IMR-90 (cell line): ENCODE measurements around the gene TRAPPC8. TPM values are rescaled to one million over a fixed set of nuclear protein-coding genes. Genes with fewer than 3 reads are reported as not detected.
"Not testable (repeated sequence)": the region's sequence is repeated elsewhere in the genome, so short reads cannot be mapped to it uniquely, and the experiment has no call there.

Experiments
- ATAC-seq: fragments of 200-7000 bp; cut with Tn5 transposase; 2 replicates; pipeline ENCODE4 v1.9.1; 2020; ENCODE audit warnings: low read depth, mild to moderate bottlenecking, moderate library complexity
- BruUV-seq: library from RNA; stranded (reverse); fragments of 400-500 nt; replicated peaks from 2 replicates; lab custom pipeline; 2021; lab: Mats Ljungman, UMichigan
- CTCF ChIA-PET: fragments of 300-600 bp; formaldehyde crosslinking; extraction: SDS; loops from one replicate; lab custom pipeline; 2021; ENCODE audit warnings: antibody characterized with exemption; lab: Yijun Ruan, JAX
- POLR2A ChIA-PET: fragments of 300-600 bp; sonication (Branson Sonifier 250); formaldehyde crosslinking; loops from one replicate; lab custom pipeline; 2022; ENCODE audit warnings: antibody characterized with exemption; ENCODE audit not compliant: unreplicated experiment; lab: Charles Lee
- DNase-seq: peaks from one replicate; pipeline ENCODE4 v3.0.0; 2013
- H2AFZ ChIP-seq: replicated peaks from 2 replicates; pipeline ENCODE3; 2013; ENCODE audit warnings: low read length, mild to moderate bottlenecking; ENCODE audit not compliant: poor library complexity
- H2AK5ac ChIP-seq: 2 replicates; pipeline ENCODE4 v1.6.1; 2013; ENCODE audit warnings: low read depth, low read length, inconsistent platforms
- H2AK9ac ChIP-seq: replicated peaks from 2 replicates; pipeline ENCODE3; 2013; ENCODE audit warnings: mild to moderate bottlenecking, low read depth, low read length, moderate library complexity; ENCODE audit not compliant: poor library complexity
- H2BK120ac ChIP-seq: 2 replicates; pipeline ENCODE4 v1.6.1; 2013; ENCODE audit warnings: low read depth, low read length, inconsistent platforms
- H2BK15ac ChIP-seq: 3 replicates; pipeline ENCODE4 v1.6.1; 2013; ENCODE audit warnings: low read depth, low read length, inconsistent platforms
- H2BK20ac ChIP-seq: 2 replicates; pipeline ENCODE4 v1.6.1; 2013; ENCODE audit warnings: low read depth, mild to moderate bottlenecking, inconsistent platforms, low read length, moderate library complexity
- H2BK5ac ChIP-seq: 2 replicates; pipeline ENCODE4 v1.6.1; 2013; ENCODE audit warnings: mild to moderate bottlenecking, low read depth, low read length, inconsistent platforms; ENCODE audit not compliant: poor library complexity, severe bottlenecking
- H3K14ac ChIP-seq: replicated peaks from 2 replicates; pipeline ENCODE4 v1.6.1; 2013; ENCODE audit warnings: low read depth, low read length, inconsistent platforms
- H3K18ac ChIP-seq: 2 replicates; pipeline ENCODE4 v1.6.1; 2013; ENCODE audit warnings: low read depth, low read length, control low read depth
- H3K23ac ChIP-seq: 2 replicates; pipeline ENCODE4 v1.6.1; 2013; ENCODE audit warnings: low read depth, low read length, inconsistent platforms
- H3K27ac ChIP-seq: 2 replicates; pipeline ENCODE4 v1.5.1; 2013; ENCODE audit warnings: mild to moderate bottlenecking, control low read depth, low read length; ENCODE audit not compliant: insufficient read depth
- H3K27me3 ChIP-seq: 2 replicates; pipeline ENCODE4 v1.6.1; 2013; ENCODE audit warnings: low read length; ENCODE audit not compliant: control insufficient read depth, insufficient read depth
- H3K36me3 ChIP-seq: 2 replicates; pipeline ENCODE4 v1.6.1; 2013; ENCODE audit warnings: low read length, mixed read lengths; ENCODE audit not compliant: control insufficient read depth, insufficient read depth
- H3K4ac ChIP-seq: 2 replicates; pipeline ENCODE4 v1.6.1; 2013; ENCODE audit warnings: low read depth, low read length, inconsistent platforms
- H3K4me1 ChIP-seq: 2 replicates; pipeline ENCODE4 v1.6.1; 2013; ENCODE audit warnings: low read length, mixed read lengths; ENCODE audit not compliant: control insufficient read depth, insufficient read depth
- H3K4me2 ChIP-seq: 2 replicates; pipeline ENCODE4 v1.6.1; 2013; ENCODE audit warnings: low read depth, mild to moderate bottlenecking, control low read depth, low read length, moderate library complexity
- H3K4me3 ChIP-seq: 2 replicates; pipeline ENCODE4 v1.5.1; 2013; ENCODE audit warnings: low read depth, mild to moderate bottlenecking, control low read depth, low read length, moderate library complexity; ENCODE audit not compliant: insufficient read depth
- H3K56ac ChIP-seq: 2 replicates; pipeline ENCODE4 v1.6.1; 2013; ENCODE audit warnings: low read length, inconsistent platforms; ENCODE audit not compliant: insufficient read depth; ENCODE audit errors: extremely low read depth
- H3K79me1 ChIP-seq, 2 experiments: 2 replicates each; pipeline ENCODE4 v1.6.1; 2013; ENCODE audit warnings: low read length in 2 of 2, inconsistent platforms in 1 of 2, low read depth in 1 of 2
- H3K9ac ChIP-seq: 2 replicates; pipeline ENCODE4 v1.6.1; 2013; ENCODE audit warnings: low read depth, low read length, control low read depth
- H3K9me1 ChIP-seq: 2 replicates; pipeline ENCODE4 v1.6.1; 2013; ENCODE audit warnings: low read length, inconsistent platforms; ENCODE audit not compliant: insufficient read depth
- H3K9me3 ChIP-seq: 2 replicates; pipeline ENCODE4 v1.6.1; 2013; ENCODE audit warnings: low read length; ENCODE audit not compliant: control insufficient read depth, insufficient read depth
- H4K20me1 ChIP-seq: 2 replicates; pipeline ENCODE4 v1.6.1; 2013; ENCODE audit warnings: low read length, inconsistent platforms; ENCODE audit not compliant: insufficient read depth
- H4K5ac ChIP-seq: 2 replicates; pipeline ENCODE4 v1.6.1; 2013; ENCODE audit warnings: mild to moderate bottlenecking, low read depth, low read length, control low read depth
- H4K8ac ChIP-seq, 2 experiments: 2 replicates each; pipeline ENCODE4 v1.6.1; 2013; ENCODE audit warnings: low read depth in 2 of 2, low read length in 2 of 2, control low read depth in 1 of 2, inconsistent platforms in 1 of 2
- H4K91ac ChIP-seq: 2 replicates; pipeline ENCODE4 v1.6.1; 2013; ENCODE audit warnings: low read depth, low read length, inconsistent platforms; ENCODE audit not compliant: insufficient read depth
- CEBPB ChIP-seq: IDR thresholded peaks from 2 replicates; pipeline ENCODE4 v1.6.1; 2012; ENCODE audit warnings: low read depth, low read length, improper control_type of control experiment
- WGBS, 2 experiments: methylation state at CpG; one replicate each; pipeline versions ENCODE4 v1.1.5 to v1.1.7; 2013; ENCODE audit warnings: missing lambda C conversion rate in 2 of 2; ENCODE audit not compliant: insufficient read length in 1 of 2; ENCODE audit errors: extremely low coverage in 2 of 2; 5-methylcytosine and 5-hydroxymethylcytosine counted together
- dilution Hi-C: fragments of 300-500 bp; cut with HindIII; formaldehyde crosslinking; loops from one replicate; pipeline ENCODE4 v1.14.3; 2018; ENCODE audit warnings: low sequenced_read_pairs; ENCODE audit not compliant: unreplicated experiment
- in situ Hi-C: fragments of 300-500 bp; cut with MboI; formaldehyde crosslinking; loops from 3 replicates; pipeline ENCODE4 v1.14.3; 2019; ENCODE audit warnings: low sequenced_read_pairs, inconsistent platforms, mixed read lengths
- intact Hi-C: fragments of 100-400 bp; cut with micrococcal nuclease; formaldehyde crosslinking; loops from 2 replicates; pipeline ENCODE4 v1.10.0; 2022
- polyA plus RNA-seq, 3 experiments: library from polyadenylated mRNA; depleted of rRNA; stranded (reverse); fragments of >200 nt; gene quantifications; 2 replicates each; pipeline ENCODE4 v1.2.3, GENCODE V29; 2012; ENCODE audit warnings: low replicate concordance in 1 of 3
- total RNA-seq: library from RNA; depleted of rRNA; stranded (reverse); fragments of >200 nt; gene quantifications from 2 replicates; pipeline ENCODE4 v1.2.3, GENCODE V29; 2012

Gene TRAPPC8
- total and polyA plus RNA-seq, 2 of the 4 experiments (the other 2 are of a cell fraction) = 21.8 to 54.3 TPM

GRCh38 chr18:31926988-31927387 lies 15.9 kb downstream of the TRAPPC8 start:
- CTCF ChIA-PET, POLR2A ChIA-PET, ATAC-seq, H3K27me3 ChIP-seq, H3K9me3 ChIP-seq, H2BK20ac ChIP-seq, H2BK120ac ChIP-seq, in situ Hi-C loops, H3K9me1 ChIP-seq, H2AK5ac ChIP-seq, intact Hi-C loops, H3K4me1 ChIP-seq, H2BK5ac ChIP-seq, H3K27ac ChIP-seq, H2AFZ ChIP-seq, H4K5ac ChIP-seq, H3K4me3 ChIP-seq, H2AK9ac ChIP-seq, H4K20me1 ChIP-seq, BruUV-seq, dilution Hi-C loops, H3K9ac ChIP-seq, H4K8ac ChIP-seq, H3K4me2 ChIP-seq, H3K18ac ChIP-seq, H3K4ac ChIP-seq, H3K14ac ChIP-seq, DNase-seq, H3K56ac ChIP-seq, H4K91ac ChIP-seq, H3K23ac ChIP-seq, H2BK15ac ChIP-seq: not testable (repeated sequence)
- peaks cover 19% of the 10 kb centered on the region for H3K36me3 ChIP-seq
- WGBS, 2 experiments = no CpG with 5 or more reads among the region's 5 CpGs
- peaks cover 19 to 34% of the 10 kb centered on the region in 2 experiments for H3K79me1 ChIP-seq
- peak; percentile 90 for TF ChIP-seq CEBPB
